HepG2 (cell line): ENCODE data around the gene LCAT. TPM values are rescaled to one million over a fixed set of nuclear protein-coding genes. Genes with fewer than 3 reads are reported as not detected.
A peak's percentile ranks its signal among the peaks of the same experiment; 100 is the strongest.

Experiments used
- ATAC-seq: fragments of 200-7000 bp; cut with Tn5 transposase; 3 replicates; pipeline ENCODE4 v1.9.1; 2020; ENCODE audit warnings: mild to moderate bottlenecking, moderate library complexity
- BruUV-seq: library from RNA; stranded (reverse); fragments of 400-500 nt; replicated peaks from 2 replicates; lab custom pipeline; 2021; lab: Mats Ljungman, UMichigan
- CTCF ChIA-PET: fragments of 300-600 bp; formaldehyde crosslinking; extraction: SDS; loops from one replicate; lab custom pipeline; 2021; ENCODE audit warnings: low total read pairs, inconsistent platforms, low intra/inter-chr PET ratio; lab: Yijun Ruan, JAX
- POLR2A ChIA-PET: fragments of 350-600 bp; sonication (Branson Sonifier 250); formaldehyde crosslinking; loops from one replicate; lab custom pipeline; 2020; ENCODE audit warnings: antibody characterized with exemption, inconsistent platforms; lab: Yijun Ruan, JAX
- DNase-seq: peaks from one replicate; pipeline ENCODE4 v3.0.0-alpha.2; 2015; ENCODE audit warnings: low spot score
- FAIRE-seq: peaks from 3 replicates; lab custom pipeline; 2011; peaks lifted over from hg19 to GRCh38; lab: Jason Lieb, UNC
- H2AFZ ChIP-seq: one replicate; pipeline ENCODE4 v1.6.1; 2011; ENCODE audit warnings: low read length, inconsistent platforms
- H3K27ac ChIP-seq: fragments of 300-600 bp; 3 replicates; pipeline ENCODE4 v1.8.0; 2011; ENCODE audit warnings: mixed run types, mild to moderate bottlenecking, mixed read lengths, low read length, inconsistent platforms; ENCODE audit not compliant: insufficient read depth; ENCODE audit errors: extremely low read length
- H3K27me3 ChIP-seq, 2 experiments: fragments of 200-600 bp in 1 of 2; 2 replicates in 1 of 2; 3 replicates in 1 of 2; pipeline versions ENCODE4 v1.6.0 to v1.8.0; 2011; ENCODE audit warnings: low read length in 2 of 2, mild to moderate bottlenecking in 2 of 2, moderate library complexity in 2 of 2, inconsistent platforms in 1 of 2; ENCODE audit not compliant: insufficient read depth in 2 of 2, control insufficient read depth in 1 of 2
- H3K36me3 ChIP-seq, 2 experiments: fragments of 200-600 bp in 1 of 2; replicated peaks in 1 of 2; 2 replicates in 1 of 2; 3 replicates in 1 of 2; pipeline versions ENCODE4 v1.5.1 to v1.8.0; 2011; ENCODE audit warnings: low read length in 2 of 2, inconsistent platforms in 1 of 2; ENCODE audit not compliant: insufficient read depth in 2 of 2, control insufficient read depth in 1 of 2
- H3K4me1 ChIP-seq: 2 replicates; pipeline ENCODE4 v1.5.1; 2012; ENCODE audit warnings: low read length, inconsistent platforms; ENCODE audit not compliant: insufficient read depth
- H3K4me2 ChIP-seq: 2 replicates; pipeline ENCODE4 v1.6.0; 2011; ENCODE audit warnings: low read depth, low read length, inconsistent platforms
- H3K4me3 ChIP-seq, 3 experiments: fragments of 200-600 bp in 1 of 3; sonication (generic), shearing (Covaris generic) in 1 of 3; replicated peaks in 1 of 3; 2 replicates each; pipeline ENCODE4 v1.5.1; 2011 to 2016; ENCODE audit warnings: low read length in 3 of 3, inconsistent platforms in 2 of 3, low read depth in 2 of 3, mild to moderate bottlenecking in 2 of 3, control low read depth in 1 of 3, mixed read lengths in 1 of 3; ENCODE audit not compliant: insufficient read depth in 1 of 3
- H3K79me2 ChIP-seq: one replicate; pipeline ENCODE4 v1.6.1; 2011; ENCODE audit warnings: low read length, inconsistent platforms; ENCODE audit not compliant: insufficient read depth
- H3K9ac ChIP-seq: 2 replicates; pipeline ENCODE4 v1.6.0; 2011; ENCODE audit warnings: mild to moderate bottlenecking, low read depth, low read length, inconsistent platforms; ENCODE audit not compliant: insufficient read depth
- H3K9me3 ChIP-seq: 2 replicates; pipeline ENCODE4 v1.5.1; 2012; ENCODE audit warnings: mild to moderate bottlenecking, low read length
- H4K20me1 ChIP-seq: 2 replicates; pipeline ENCODE4 v1.6.0; 2011; ENCODE audit warnings: inconsistent platforms, mild to moderate bottlenecking, low read length, moderate library complexity; ENCODE audit not compliant: insufficient read depth
- ATF2 ChIP-seq: sonication (generic); formaldehyde crosslinking; IDR thresholded peaks from 2 replicates; pipeline ENCODE4 v1.4.0; 2020; ENCODE audit warnings: missing genetic modification reagents
- CCDC6 ChIP-seq: sonication (generic); formaldehyde crosslinking; IDR thresholded peaks from 2 replicates; pipeline ENCODE4 v1.8.1; 2022; ENCODE audit warnings: mild to moderate bottlenecking, missing genetic modification reagents, moderate library complexity
- CEBPG ChIP-seq: IDR thresholded peaks from 2 replicates; pipeline ENCODE4 v1.6.1; 2016
- EEA1 ChIP-seq: sonication (generic); formaldehyde crosslinking; IDR thresholded peaks from 2 replicates; pipeline ENCODE4 v1.5.1; 2020; ENCODE audit warnings: mild to moderate bottlenecking, missing genetic modification reagents, borderline replicate concordance
- FOSL1 ChIP-seq: sonication (generic); formaldehyde crosslinking; IDR thresholded peaks from 2 replicates; pipeline ENCODE4 v1.9.0; 2021; ENCODE audit warnings: missing genetic modification reagents, borderline replicate concordance
- GLI4 ChIP-seq: sonication (generic); formaldehyde crosslinking; IDR thresholded peaks from 2 replicates; pipeline ENCODE4 v1.5.1; 2020; ENCODE audit warnings: missing genetic modification reagents, mild to moderate bottlenecking, moderate library complexity, borderline replicate concordance
- IRX3 ChIP-seq: sonication (generic); formaldehyde crosslinking; IDR thresholded peaks from 2 replicates; pipeline ENCODE4 v1.8.1; 2023; ENCODE audit warnings: mild to moderate bottlenecking, low read depth, missing genetic modification reagents, borderline replicate concordance
- NR2F2 ChIP-seq: IDR thresholded peaks from 2 replicates; pipeline ENCODE4 v1.6.1; 2012; ENCODE audit warnings: low read depth, inconsistent platforms, borderline replicate concordance
- RERE ChIP-seq: IDR thresholded peaks from 2 replicates; pipeline ENCODE4 v1.6.1; 2016; ENCODE audit warnings: low read depth, missing genetic modification reagents, missing compliant biosample characterization
- RXRA ChIP-seq: sonication (generic); formaldehyde crosslinking; IDR thresholded peaks from 2 replicates; pipeline ENCODE4 v1.5.1; 2020; ENCODE audit warnings: missing genetic modification reagents
- SP5 ChIP-seq: IDR thresholded peaks from 2 replicates; pipeline ENCODE4 v1.6.1; 2016; ENCODE audit warnings: low read depth, borderline replicate concordance
- ZBTB25 ChIP-seq: IDR thresholded peaks from 2 replicates; pipeline ENCODE4 v1.6.1; 2018; ENCODE audit warnings: missing genetic modification reagents
- ZNF746 ChIP-seq: sonication (generic); formaldehyde crosslinking; IDR thresholded peaks from 2 replicates; pipeline ENCODE4 v1.8.0; 2022; ENCODE audit warnings: mild to moderate bottlenecking, missing genetic modification reagents
- WGBS: methylation state at CpG from one replicate; pipeline ENCODE4 v1.1.6; 2017; ENCODE audit warnings: low lambda C conversion rate; 5-methylcytosine and 5-hydroxymethylcytosine counted together
- in situ Hi-C: cut with HindIII; loops from 2 replicates; pipeline ENCODE4 v1.10.0; 2017; ENCODE audit warnings: low pct_unique_long_range_greater_than_20kb; ENCODE audit not compliant: extremely low pct_ligation_motif_present
- intact Hi-C: fragments of 100-400 bp; cut with micrococcal nuclease; formaldehyde crosslinking; loops from one replicate; pipeline ENCODE4 v1.10.0; 2022; ENCODE audit not compliant: unreplicated experiment
- polyA plus RNA-seq, 8 experiments: library from polyadenylated mRNA; depleted of rRNA in 3 of 8; stranded (reverse) in 7 of 8; unstranded in 1 of 8; fragments of >200 nt; fragmentation: Illumina TruSeq in 4 of 8; extraction: Trizol in 4 of 8; gene quantifications; 2 replicates each; pipeline versions ENCODE4 v1.2.1 to v1.2.3, GENCODE V29; 2011 to 2016; ENCODE audit warnings: low read depth in 4 of 8, missing spikeins in 1 of 8, mixed read lengths in 1 of 8; ENCODE audit not compliant: insufficient read depth in 1 of 8
- total RNA-seq, 5 experiments: library from RNA; depleted of rRNA; stranded (reverse); fragments of >200 nt; fragmentation: Illumina TruSeq; extraction: Trizol; gene quantifications; 2 replicates each; pipeline ENCODE4 v1.2.3, GENCODE V29; 2016; ENCODE audit warnings: low read depth in 1 of 5

The LCAT gene
- total and polyA plus RNA-seq, 2 of the 13 experiments (the other 11 are each of a cell fraction or from before 2014, with no cell fraction given), result 36.1 to 38.9 TPM

DNA sequence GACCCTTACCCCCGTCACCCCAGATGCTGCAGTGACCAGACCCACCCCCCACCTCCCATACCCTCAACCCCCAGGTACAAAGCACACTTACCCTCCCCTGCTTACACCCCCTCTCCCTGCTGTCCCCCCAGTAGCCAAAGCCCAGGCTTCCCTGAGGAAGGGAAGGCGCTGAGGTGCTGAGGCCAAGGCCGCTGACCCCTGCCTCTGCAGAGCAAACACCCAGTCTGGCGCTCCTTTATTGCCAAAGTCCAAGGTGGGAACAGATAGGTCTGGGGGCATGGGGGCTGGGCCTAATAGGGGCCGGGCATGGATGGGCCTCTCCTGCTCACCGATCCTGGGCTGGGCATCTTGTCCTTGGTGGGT is 683 bp downstream of the LCAT start (continued):
- TF ChIP-seq ATF2 (CRISPR knock-in tag), result no peak
- TF ChIP-seq FOSL1 (CRISPR knock-in tag), result no peak
- TF ChIP-seq GLI4 (CRISPR knock-in tag), result no peak
- peak; percentile 42; the same call in 1 of the 2 replicates for TF ChIP-seq RXRA (CRISPR knock-in tag)
- no peak for TF ChIP-seq ZBTB25 (CRISPR knock-in tag)
- peak; percentile 24; the same call in 1 of the 2 replicates for TF ChIP-seq SP5
- TF ChIP-seq ZNF746 (CRISPR knock-in tag), result peak; percentile 95
- no peak for TF ChIP-seq IRX3
- TF ChIP-seq EEA1, result no peak

DNA sequence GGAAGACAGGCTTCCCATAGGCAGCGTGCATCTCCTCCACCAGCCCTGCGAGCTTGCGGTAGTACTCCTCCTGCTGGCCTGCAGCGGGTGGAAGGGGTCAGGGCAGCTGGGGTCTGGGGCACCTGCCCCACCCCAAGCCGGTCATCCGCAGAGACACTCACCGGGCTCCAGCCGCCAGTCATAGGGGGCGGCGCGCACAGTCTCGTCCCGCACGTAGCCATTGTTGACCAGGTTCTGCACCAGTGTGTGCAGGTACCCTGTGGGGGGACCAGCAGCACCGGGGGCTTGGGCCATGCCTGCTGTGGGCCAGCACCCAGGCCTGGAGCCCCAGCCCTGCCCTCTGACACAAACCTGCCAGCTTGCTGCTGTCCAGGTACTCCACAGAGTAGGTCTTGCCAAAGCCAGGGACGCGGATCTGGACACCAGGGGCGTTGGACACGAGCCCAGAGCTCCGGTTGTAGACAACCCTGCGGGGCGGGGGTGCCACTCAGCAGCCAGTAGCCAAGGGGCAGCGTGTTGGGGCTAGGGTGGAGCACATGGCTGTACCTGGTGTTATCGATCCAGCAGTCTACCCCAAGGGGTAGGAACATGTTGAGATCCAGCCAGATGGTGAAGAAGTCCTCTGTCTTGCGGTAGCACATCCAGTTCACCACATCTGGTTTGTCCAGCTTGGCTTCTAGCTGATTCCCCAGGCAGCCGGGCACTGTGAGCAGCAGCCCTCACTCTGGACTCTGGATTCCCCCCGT is 1.2 kb downstream of the LCAT start:
- DNase-seq, result peak; percentile 38
- BruUV-seq, result TSS peak; percentile 54
- Histone ChIP-seq H4K20me1 (peaks cover 17% of the 10 kb centered on the region; the same call in 1 of the 2 replicates), H3K4me1 (peaks cover 54% of the 10 kb centered on the region), H3K36me3 (peaks cover 26 to 41% of the 10 kb centered on the region in 2 experiments), H3K27ac (peak overlapping the region; percentile 85), H3K27me3 (no peaks in the 10 kb centered on the region), H3K9ac (peak overlapping the region; percentile 59), H3K4me2 (peak overlapping the region; percentile 72), H2AFZ (no peak overlapping the region), H3K79me2 (no peaks in the 10 kb centered on the region), H3K4me3 (peak overlapping the region in 2 of 3 experiments; percentile 55 to 65; a peak in 3 of 6 replicates), H3K9me3 (no peaks in the 10 kb centered on the region)
- ATAC-seq, result peak; percentile 27
- ChIA-PET CTCF (interaction anchor here (1.3 kb wide), 2 partner anchors 59 to 126 kb away, joined by 8 read pairs; no protein-coding TSS in a partner anchor), POLR2A (interaction anchor here (0.8 to 13.6 kb wide), 20 partner anchors 8 to 321 kb away, joined by 3 to 226 read pairs (median 8); partner anchors contain the start of genes ACD, CTRL, DDX28 and DUS2)
- intact Hi-C loops (loop anchor here (1.0 to 2.0 kb wide), 3 partner anchors 7 to 98 kb away; partner anchors contain the start of gene SLC12A4), in situ Hi-C loops (loop anchor here (5.0 kb wide), 1 partner anchor 100 kb away; no protein-coding TSS in a partner anchor)
- peak; percentile 18 for FAIRE-seq
- WGBS, result 32% methylated on average over 14 of the region's 27 CpGs
- TF ChIP-seq CCDC6 (CRISPR knock-in tag) (no peak; the same call in 1 of the 2 replicates), NR2F2 (no peak), RERE (CRISPR knock-in tag) (no peak), CEBPG (CRISPR knock-in tag) (no peak)
